Right lobe of liver (tissue), 4 donors: ENCODE data around the gene ELFN1.

Experiments
- POLR2A ChIP-seq: fragments of 450-650 bp; IDR thresholded peaks from one replicate; pipeline ENCODE4 v1.6.1; 2017; ENCODE audit warnings: antibody characterized with exemption, mild to moderate bottlenecking
- TF ChIP-seq, protein P1 (sequence below), 4 donors: fragments of 200-600 bp in 3 of 4; fragments of 450-650 bp in 1 of 4; IDR thresholded peaks; one replicate each; pipeline versions ENCODE4 v1.5.1 to v1.8.0; 2016 to 2022; ENCODE audit warnings: antibody characterized with exemption in 4 of 4, mild to moderate bottlenecking in 2 of 4
- donor health status: DM: no; HTN: no; CAD: no.
- donor health status: DM: no; HTN: no; CAD: no.
- donor health status: DM: no; HTN: yes; CAD: no.

DNA sequence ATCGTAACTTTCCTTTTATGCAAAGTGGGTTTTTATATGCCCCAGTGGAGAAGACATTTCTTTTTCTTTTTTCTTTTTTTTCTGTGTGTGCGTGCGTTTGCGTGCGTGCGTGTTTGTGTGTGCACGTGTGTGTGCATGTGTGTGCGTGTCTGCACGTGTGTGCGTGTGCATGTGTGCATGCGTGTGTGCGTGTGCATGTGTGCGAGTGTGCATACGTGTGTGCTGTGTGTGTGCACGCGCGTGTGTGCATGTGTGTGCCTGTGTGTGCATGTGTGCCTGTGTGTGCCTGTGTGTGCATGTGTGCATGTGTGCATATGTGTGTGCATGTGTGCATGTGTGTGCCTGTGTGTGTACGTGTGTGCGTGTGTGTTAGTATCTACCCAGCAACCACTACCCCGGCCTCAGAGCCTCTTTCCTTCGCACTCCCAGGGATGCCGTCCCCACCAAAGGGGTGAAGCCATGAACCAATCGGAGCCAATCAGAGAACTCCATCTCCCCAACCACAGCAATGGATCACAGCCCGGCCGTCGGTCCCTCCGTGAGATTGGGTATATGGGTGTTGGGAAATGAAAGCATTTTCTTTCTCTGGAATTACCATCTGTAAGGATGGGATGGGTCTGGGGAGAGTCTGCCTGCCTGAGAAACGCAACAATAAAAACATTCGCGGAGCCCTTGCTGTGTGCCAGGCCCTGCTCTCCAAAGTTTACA, 92.3 kb downstream of the ELFN1 start:
- TF ChIP-seq, protein P1, sequence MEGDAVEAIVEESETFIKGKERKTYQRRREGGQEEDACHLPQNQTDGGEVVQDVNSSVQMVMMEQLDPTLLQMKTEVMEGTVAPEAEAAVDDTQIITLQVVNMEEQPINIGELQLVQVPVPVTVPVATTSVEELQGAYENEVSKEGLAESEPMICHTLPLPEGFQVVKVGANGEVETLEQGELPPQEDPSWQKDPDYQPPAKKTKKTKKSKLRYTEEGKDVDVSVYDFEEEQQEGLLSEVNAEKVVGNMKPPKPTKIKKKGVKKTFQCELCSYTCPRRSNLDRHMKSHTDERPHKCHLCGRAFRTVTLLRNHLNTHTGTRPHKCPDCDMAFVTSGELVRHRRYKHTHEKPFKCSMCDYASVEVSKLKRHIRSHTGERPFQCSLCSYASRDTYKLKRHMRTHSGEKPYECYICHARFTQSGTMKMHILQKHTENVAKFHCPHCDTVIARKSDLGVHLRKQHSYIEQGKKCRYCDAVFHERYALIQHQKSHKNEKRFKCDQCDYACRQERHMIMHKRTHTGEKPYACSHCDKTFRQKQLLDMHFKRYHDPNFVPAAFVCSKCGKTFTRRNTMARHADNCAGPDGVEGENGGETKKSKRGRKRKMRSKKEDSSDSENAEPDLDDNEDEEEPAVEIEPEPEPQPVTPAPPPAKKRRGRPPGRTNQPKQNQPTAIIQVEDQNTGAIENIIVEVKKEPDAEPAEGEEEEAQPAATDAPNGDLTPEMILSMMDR (IDR thresholded peaks at IDR 0.05), result no peak
- TF ChIP-seq POLR2A, result no peak
